Nephron (organoid): Measurements from ENCODE around the gene KCTD15.

Experiments used
- H3K27ac Mint-ChIP-seq, 3 experiments: 2 replicates each; pipeline ENCODE4 v1.8.0; 2020; ENCODE audit warnings: mixed read lengths in 3 of 3, mild to moderate bottlenecking in 2 of 3, moderate library complexity in 1 of 3
- H3K27me3 Mint-ChIP-seq: 2 replicates; pipeline ENCODE4 v1.8.0; 2021; ENCODE audit warnings: low read depth, mild to moderate bottlenecking, moderate library complexity, mixed read lengths
- H3K36me3 Mint-ChIP-seq: 2 replicates; pipeline ENCODE4 v1.8.0; 2020; ENCODE audit warnings: low read depth, mixed read lengths
- H3K4me1 Mint-ChIP-seq: 2 replicates; pipeline ENCODE4 v1.8.0; 2020; ENCODE audit warnings: mixed read lengths
- H3K4me3 Mint-ChIP-seq, 3 experiments: 2 replicates each; pipeline ENCODE4 v1.8.0; 2020; ENCODE audit warnings: mild to moderate bottlenecking in 3 of 3, mixed read lengths in 3 of 3, moderate library complexity in 2 of 3
- H3K9me3 Mint-ChIP-seq: 2 replicates; pipeline ENCODE4 v1.8.0; 2020; ENCODE audit warnings: mixed read lengths
- TF ChIP-seq, protein P1 (sequence below), 3 experiments: fragments of 200-600 bp; sonication (generic); IDR thresholded peaks; one replicate each; pipeline ENCODE4 v1.5.0; 2021; ENCODE audit warnings: antibody characterized with exemption in 3 of 3; ENCODE audit not compliant: unreplicated experiment in 3 of 3

Gene KCTD15, protein sequence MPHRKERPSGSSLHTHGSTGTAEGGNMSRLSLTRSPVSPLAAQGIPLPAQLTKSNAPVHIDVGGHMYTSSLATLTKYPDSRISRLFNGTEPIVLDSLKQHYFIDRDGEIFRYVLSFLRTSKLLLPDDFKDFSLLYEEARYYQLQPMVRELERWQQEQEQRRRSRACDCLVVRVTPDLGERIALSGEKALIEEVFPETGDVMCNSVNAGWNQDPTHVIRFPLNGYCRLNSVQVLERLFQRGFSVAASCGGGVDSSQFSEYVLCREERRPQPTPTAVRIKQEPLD

DNA sequence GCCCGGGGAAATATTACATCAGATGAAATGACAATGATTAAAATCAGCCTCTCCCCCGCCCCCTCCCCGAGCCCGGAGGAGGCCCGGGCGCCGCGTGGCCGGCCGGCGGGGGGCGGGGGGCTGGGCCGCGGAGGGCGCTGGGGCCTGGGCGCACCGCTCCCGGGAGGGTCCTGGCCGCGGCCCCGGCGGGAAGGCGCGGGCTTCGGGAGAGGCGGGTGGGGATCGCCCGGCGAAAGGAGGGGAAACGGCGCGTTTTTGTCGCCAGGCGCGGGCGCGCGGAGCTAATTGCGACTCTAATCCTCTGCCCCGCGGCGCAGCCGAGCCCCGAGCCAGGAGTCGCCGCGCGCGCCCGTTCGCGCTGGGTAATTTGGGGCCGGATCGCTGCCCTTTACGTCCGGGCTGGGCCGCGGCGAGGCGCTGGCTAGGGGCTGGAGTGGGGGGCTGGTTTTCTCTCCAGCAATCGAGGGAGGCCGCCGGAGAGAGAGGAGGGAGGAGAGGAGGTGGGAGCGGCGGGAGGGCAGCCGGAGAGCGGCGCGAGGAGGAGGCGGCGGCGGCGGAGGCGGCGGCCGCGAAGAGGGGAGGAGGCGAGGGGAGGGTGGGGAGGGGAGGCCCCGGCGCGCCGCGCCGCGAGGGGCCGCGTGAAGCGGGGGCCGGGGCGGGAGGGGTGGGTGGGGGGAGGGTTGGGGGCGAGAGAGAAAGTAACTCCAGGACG is at the start of gene KCTD15:
Gene KCTD15 (plus strand): TSS at position 707 of the 712 bp plus-strand sequence. CDS start 3,585 bp downstream, outside the sequence.
- Mint-ChIP-seq H3K4me3 (peak within 1 kb of the TSS; percentile 91 to 98 (median 97)), H3K27me3 (peaks cover 7% of the 10 kb centered on the region), H3K27ac (peak within 1 kb of the TSS; percentile 93 to 99 (median 97)), H3K4me1 (peaks cover 17% of the 10 kb centered on the region), H3K36me3 (peaks cover 9% of the 10 kb centered on the region), H3K9me3 (no peaks in the 10 kb centered on the region)
- TF ChIP-seq, protein P1, sequence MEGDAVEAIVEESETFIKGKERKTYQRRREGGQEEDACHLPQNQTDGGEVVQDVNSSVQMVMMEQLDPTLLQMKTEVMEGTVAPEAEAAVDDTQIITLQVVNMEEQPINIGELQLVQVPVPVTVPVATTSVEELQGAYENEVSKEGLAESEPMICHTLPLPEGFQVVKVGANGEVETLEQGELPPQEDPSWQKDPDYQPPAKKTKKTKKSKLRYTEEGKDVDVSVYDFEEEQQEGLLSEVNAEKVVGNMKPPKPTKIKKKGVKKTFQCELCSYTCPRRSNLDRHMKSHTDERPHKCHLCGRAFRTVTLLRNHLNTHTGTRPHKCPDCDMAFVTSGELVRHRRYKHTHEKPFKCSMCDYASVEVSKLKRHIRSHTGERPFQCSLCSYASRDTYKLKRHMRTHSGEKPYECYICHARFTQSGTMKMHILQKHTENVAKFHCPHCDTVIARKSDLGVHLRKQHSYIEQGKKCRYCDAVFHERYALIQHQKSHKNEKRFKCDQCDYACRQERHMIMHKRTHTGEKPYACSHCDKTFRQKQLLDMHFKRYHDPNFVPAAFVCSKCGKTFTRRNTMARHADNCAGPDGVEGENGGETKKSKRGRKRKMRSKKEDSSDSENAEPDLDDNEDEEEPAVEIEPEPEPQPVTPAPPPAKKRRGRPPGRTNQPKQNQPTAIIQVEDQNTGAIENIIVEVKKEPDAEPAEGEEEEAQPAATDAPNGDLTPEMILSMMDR (IDR thresholded peaks at IDR 0.05; ENCODE audit: unreplicated experiment in 3 of 3), result no peak

DNA sequence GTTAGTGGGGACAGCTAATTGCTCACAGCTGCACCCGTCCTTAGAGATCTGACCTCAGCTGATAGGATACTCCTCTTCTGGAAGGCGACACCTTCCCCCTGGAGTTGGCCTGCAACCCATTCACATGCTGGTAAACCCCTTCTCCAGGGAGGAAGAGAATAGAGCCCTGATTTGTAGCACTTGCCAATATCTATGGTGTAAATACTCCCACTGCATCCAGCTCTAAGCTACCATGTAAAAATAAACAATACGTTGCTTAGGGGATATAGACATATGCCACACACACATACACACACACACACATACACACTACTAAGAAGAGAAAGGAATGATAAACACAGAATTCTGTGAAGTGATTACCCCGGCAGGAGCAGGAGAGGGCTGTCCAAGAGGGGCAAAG is 49.4 kb upstream of the KCTD15 start:
- Mint-ChIP-seq H3K27me3 (peaks cover 23% of the 10 kb centered on the region), H3K4me1 (peaks cover 3% of the 10 kb centered on the region), H3K36me3 (no peaks in the 10 kb centered on the region), H3K27ac (no peak overlapping the region), H3K4me3 (no peak overlapping the region), H3K9me3 (no peaks in the 10 kb centered on the region)
- TF ChIP-seq, protein P1 (IDR thresholded peaks at IDR 0.05; ENCODE audit: unreplicated experiment in 3 of 3), result no peak

DNA sequence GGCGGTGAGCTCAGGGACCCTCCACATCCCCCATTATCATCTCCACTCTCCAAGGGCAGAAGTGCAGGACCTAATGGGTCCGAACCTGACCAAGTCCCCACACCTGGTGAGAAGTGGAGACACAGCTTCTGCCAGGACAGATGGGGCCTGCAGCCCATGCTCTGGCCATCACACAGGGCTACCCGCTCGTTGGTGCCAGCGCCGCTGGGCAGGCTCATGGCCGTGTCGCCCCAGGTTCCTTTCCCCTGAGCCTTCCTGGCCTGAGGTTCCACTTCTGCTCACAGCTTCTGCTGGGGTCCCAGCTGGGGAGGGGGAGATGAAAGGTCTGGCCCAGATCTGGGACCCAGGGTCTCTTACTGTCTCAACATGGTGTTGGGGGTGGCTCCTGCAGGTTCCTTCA is 48.4 kb upstream of the KCTD15 start:
- Mint-ChIP-seq H3K9me3 (no peaks in the 10 kb centered on the region), H3K27ac (no peak overlapping the region), H3K4me1 (peaks cover 9% of the 10 kb centered on the region)

DNA sequence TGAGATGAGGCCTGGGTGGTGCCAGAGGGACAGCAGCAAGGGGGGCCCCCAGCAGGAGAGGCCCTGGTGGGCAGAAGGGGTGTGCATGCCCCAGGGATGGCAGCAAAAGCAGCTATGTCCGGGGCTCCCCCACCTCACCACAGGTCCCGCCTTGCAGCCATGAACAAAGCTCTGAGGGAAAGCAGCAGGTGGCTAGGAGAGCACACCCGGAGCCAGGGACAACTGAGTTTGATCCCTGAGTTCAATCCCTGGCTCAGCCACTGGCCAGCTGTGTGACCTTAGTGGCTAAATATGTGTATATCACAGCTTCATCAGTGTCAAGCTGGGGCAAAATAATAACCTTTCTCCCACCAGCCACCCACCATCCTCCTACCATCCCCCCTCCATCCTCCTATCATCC is 47.7 kb upstream of the KCTD15 start:
- no peak overlapping the region for H3K27ac Mint-ChIP-seq
- H3K27me3 Mint-ChIP-seq, result peaks cover 17% of the 10 kb centered on the region
- TF ChIP-seq, protein P1 (IDR thresholded peaks at IDR 0.05; ENCODE audit: unreplicated experiment in 3 of 3), result no peak
- no peak overlapping the region for H3K4me3 Mint-ChIP-seq
- H3K9me3 Mint-ChIP-seq, result no peaks in the 10 kb centered on the region
- peaks cover 9% of the 10 kb centered on the region for H3K4me1 Mint-ChIP-seq
- no peaks in the 10 kb centered on the region for H3K36me3 Mint-ChIP-seq

More for the DNA sequence above, 48.4 kb upstream of the KCTD15 start:
- Mint-ChIP-seq H3K36me3 (no peaks in the 10 kb centered on the region), H3K4me3 (no peak overlapping the region), H3K27me3 (peaks cover 20% of the 10 kb centered on the region)
- TF ChIP-seq, protein P1 (IDR thresholded peaks at IDR 0.05; ENCODE audit: unreplicated experiment in 3 of 3), result no peak

DNA sequence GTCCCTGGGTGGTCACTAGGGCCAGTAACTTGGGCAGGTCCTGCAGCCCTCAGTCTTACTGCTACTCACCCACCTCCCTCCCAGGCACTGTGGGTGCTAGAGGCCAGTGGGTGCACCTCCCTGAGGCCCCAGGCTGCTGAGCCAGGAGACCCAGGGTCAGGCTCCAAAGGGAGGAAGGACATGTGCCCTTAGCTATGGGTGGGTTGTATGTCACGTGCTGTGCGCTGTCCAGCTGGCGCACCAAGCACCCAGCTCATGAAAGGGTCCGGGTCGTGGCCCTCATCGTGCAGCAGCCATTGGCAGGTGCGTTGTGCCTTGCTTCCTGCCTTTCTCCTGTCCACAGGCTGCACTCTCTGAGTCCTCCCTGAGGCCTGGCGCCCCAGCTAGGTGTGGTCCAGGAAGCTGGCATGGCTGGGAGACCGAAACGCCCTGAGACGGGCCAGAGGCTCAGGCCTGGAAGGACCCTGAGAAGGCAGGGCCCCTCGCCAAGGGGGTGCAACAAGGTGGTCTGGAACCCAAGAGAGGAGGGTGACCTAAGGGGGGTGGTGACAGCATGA is 47.0 kb upstream of the KCTD15 start:
- TF ChIP-seq, protein P1 (IDR thresholded peaks at IDR 0.05; ENCODE audit: unreplicated experiment in 3 of 3), result no peak
- H3K27me3 Mint-ChIP-seq, result peaks cover 15% of the 10 kb centered on the region
- no peaks in the 10 kb centered on the region for H3K36me3 Mint-ChIP-seq
- no peaks in the 10 kb centered on the region for H3K9me3 Mint-ChIP-seq
- H3K4me1 Mint-ChIP-seq, result peaks cover 9% of the 10 kb centered on the region
- no peak overlapping the region for H3K27ac Mint-ChIP-seq
- no peak overlapping the region for H3K4me3 Mint-ChIP-seq
